HCT116 (cell line): ENCODE measurements around the gene CD33. TPM values are rescaled to one million over a fixed set of nuclear protein-coding genes. Genes with fewer than 3 reads are reported as not detected.

Source experiments
- ATAC-seq: fragments of 200-7000 bp; cut with Tn5 transposase; 2 replicates; pipeline ENCODE4 v1.9.1; 2020; ENCODE audit warnings: mild to moderate bottlenecking, moderate library complexity
- BruUV-seq: library from RNA; stranded (reverse); fragments of 400-500 nt; replicated peaks from 2 replicates; lab custom pipeline; 2021; lab: Mats Ljungman, UMichigan
- CTCF ChIA-PET: fragments of 300-600 bp; sonication (Branson Sonifier 250); formaldehyde crosslinking; loops from one replicate; lab custom pipeline; 2021; ENCODE audit warnings: antibody characterized with exemption; lab: Charles Lee
- POLR2A ChIA-PET: fragments of 300-600, 350-600 bp; sonication (Branson Sonifier 250); formaldehyde crosslinking; loops from one replicate; lab custom pipeline; 2021; ENCODE audit warnings: antibody characterized with exemption; lab: Charles Lee
- RAD21 ChIA-PET, 2 experiments: fragments of 300-600 bp; sonication (Branson Sonifier 250); formaldehyde crosslinking; loops; one replicate each; lab custom pipeline; 2023; ENCODE audit warnings: low total read pairs in 2 of 2; ENCODE audit not compliant: uncharacterized antibody in 2 of 2, unreplicated experiment in 2 of 2, low non-redundant PET in 1 of 2; lab: Charles Lee
- DNase-seq: peaks from one replicate; pipeline ENCODE4 v3.0.0-alpha.2; 2010; ENCODE audit warnings: low read depth, low spot score
- H2AFZ ChIP-seq: fragments of 200-600 bp; shearing (Covaris generic), sonication (generic); 2 replicates; pipeline ENCODE4 v1.6.1; 2017; ENCODE audit warnings: low read depth, mixed run types, mixed read lengths, antibody characterized with exemption, low read length; ENCODE audit not compliant: poor library complexity, severe bottlenecking
- H3K27ac ChIP-seq: 2 replicates; pipeline ENCODE4 v1.5.1; 2012; ENCODE audit warnings: low read depth, low read length
- H3K27me3 ChIP-seq: fragments of 200-600 bp; sonication (generic); 2 replicates; pipeline ENCODE4 v1.6.1; 2016; ENCODE audit warnings: mixed run types, low read length, mixed read lengths; ENCODE audit not compliant: insufficient read depth
- H3K36me3 ChIP-seq, 2 experiments: fragments of 200-500 bp in 1 of 2; fragments of 200-600 bp in 1 of 2; sonication (Bioruptor generic) in 1 of 2; sonication (generic) in 1 of 2; 2 replicates each; pipeline versions ENCODE4 v1.5.1 to v1.6.1; 2014 to 2016; ENCODE audit warnings: low read length in 2 of 2, inconsistent platforms in 1 of 2, mixed read lengths in 1 of 2, mixed run types in 1 of 2; ENCODE audit not compliant: insufficient read depth in 2 of 2, control insufficient read depth in 1 of 2
- H3K4me1 ChIP-seq, 2 experiments: fragments of 200-600 bp in 1 of 2; sonication (generic) in 1 of 2; 2 replicates each; pipeline versions ENCODE4 v1.5.1 to v1.6.1; 2012 to 2017; ENCODE audit warnings: low read length in 2 of 2, inconsistent platforms in 1 of 2, mild to moderate bottlenecking in 1 of 2, mixed read lengths in 1 of 2, mixed run types in 1 of 2, moderate library complexity in 1 of 2; ENCODE audit not compliant: insufficient read depth in 2 of 2, control insufficient read depth in 1 of 2
- H3K4me2 ChIP-seq: fragments of 200-600 bp; sonication (generic); 2 replicates; pipeline ENCODE4 v1.6.1; 2017; ENCODE audit warnings: mixed run types, low read length, mixed read lengths
- H3K4me3 ChIP-seq, 2 experiments: fragments of 200-600 bp in 1 of 2; sonication (generic) in 1 of 2; replicated peaks in 1 of 2; 2 replicates each; pipeline ENCODE4 v1.5.1; 2011 to 2016; ENCODE audit warnings: low read length in 2 of 2, control low read depth in 1 of 2, low read depth in 1 of 2, mild to moderate bottlenecking in 1 of 2, mixed read lengths in 1 of 2, mixed run types in 1 of 2
- H3K79me2 ChIP-seq: fragments of 200-600 bp; sonication (generic); 2 replicates; pipeline ENCODE4 v1.6.1; 2017; ENCODE audit warnings: mild to moderate bottlenecking, mixed run types, low read length, moderate library complexity, mixed read lengths; ENCODE audit not compliant: insufficient read depth
- H3K9ac ChIP-seq: fragments of 200-600 bp; sonication (generic); 2 replicates; pipeline ENCODE4 v1.6.1; 2016; ENCODE audit warnings: low read length, mixed read lengths
- H3K9me2 ChIP-seq: fragments of 200-600 bp; sonication (generic), shearing (Covaris generic); 2 replicates; pipeline ENCODE4 v1.6.1; 2017; ENCODE audit warnings: mixed run types, mild to moderate bottlenecking, moderate library complexity; ENCODE audit not compliant: insufficient read depth
- H3K9me3 ChIP-seq, 2 experiments: fragments of 200-500 bp in 1 of 2; fragments of 200-600 bp in 1 of 2; sonication (Bioruptor generic) in 1 of 2; sonication (generic) in 1 of 2; 2 replicates each; pipeline ENCODE4 v1.6.1; 2014 to 2017; ENCODE audit warnings: low read length in 2 of 2, mixed read lengths in 2 of 2, inconsistent platforms in 1 of 2, low read depth in 1 of 2, mild to moderate bottlenecking in 1 of 2, mixed run types in 1 of 2, moderate library complexity in 1 of 2; ENCODE audit not compliant: control insufficient read depth in 1 of 2, insufficient read depth in 1 of 2
- H4K20me1 ChIP-seq: fragments of 200-600 bp; sonication (generic), shearing (Covaris generic); 2 replicates; pipeline ENCODE4 v1.6.1; 2017; ENCODE audit warnings: mixed run types, mild to moderate bottlenecking, moderate library complexity; ENCODE audit not compliant: insufficient read depth
- ATF3 ChIP-seq: IDR thresholded peaks from 2 replicates; pipeline ENCODE4 v1.6.1; 2012
- CBX3 ChIP-seq: IDR thresholded peaks from 2 replicates; pipeline ENCODE4 v1.6.1; 2012; ENCODE audit warnings: low read depth
- CEBPB ChIP-seq: IDR thresholded peaks from 2 replicates; pipeline ENCODE4 v1.6.1; 2012; ENCODE audit warnings: low read depth
- EGR1 ChIP-seq: IDR thresholded peaks from 2 replicates; pipeline ENCODE4 v1.6.1; 2012; ENCODE audit warnings: low read depth
- ELF1 ChIP-seq: IDR thresholded peaks from 2 replicates; pipeline ENCODE4 v1.6.1; 2012; ENCODE audit warnings: low read depth, borderline replicate concordance
- EZH2 ChIP-seq: fragments of 200-600 bp; sonication (generic); IDR thresholded peaks from 2 replicates; pipeline ENCODE4 v1.6.1; 2017; ENCODE audit warnings: antibody characterized with exemption, mixed run types
- EZH2phosphoT487 ChIP-seq: fragments of 200-600 bp; IDR thresholded peaks from 2 replicates; pipeline ENCODE4 v1.6.1; 2018; ENCODE audit warnings: antibody characterized with exemption, borderline replicate concordance
- FOSL1 ChIP-seq: IDR thresholded peaks from 2 replicates; pipeline ENCODE4 v1.6.1; 2012; ENCODE audit warnings: low read depth
- POLR2A ChIP-seq: IDR thresholded peaks from 2 replicates; pipeline ENCODE4 v1.7.0; 2011; ENCODE audit warnings: borderline replicate concordance; ENCODE audit not compliant: insufficient read depth, insufficient read length; ENCODE audit errors: extremely low read depth
- POLR2AphosphoS5 ChIP-seq: IDR thresholded peaks from 2 replicates; pipeline ENCODE4 v1.6.1; 2011; ENCODE audit warnings: mild to moderate bottlenecking, low read depth, low read length, moderate library complexity
- REST ChIP-seq: IDR thresholded peaks from 2 replicates; pipeline ENCODE4 v1.6.1; 2012; ENCODE audit warnings: low read depth
- SIN3A ChIP-seq: IDR thresholded peaks from 2 replicates; pipeline ENCODE4 v1.6.1; 2012; ENCODE audit warnings: low read depth
- SRF ChIP-seq: IDR thresholded peaks from 2 replicates; pipeline ENCODE4 v1.6.1; 2012; ENCODE audit warnings: low read depth
- YY1 ChIP-seq: IDR thresholded peaks from 2 replicates; pipeline ENCODE4 v1.6.1; 2011; ENCODE audit warnings: low read length, low read depth, moderate library complexity, mild to moderate bottlenecking; ENCODE audit not compliant: insufficient replicate concordance; ENCODE audit errors: extremely low read depth
- ZFX ChIP-seq: fragments of 450-650 bp; IDR thresholded peaks from 2 replicates; pipeline ENCODE4 v1.6.1; 2017
- ZNF274 ChIP-seq: fragments of 200-500 bp; sonication (Bioruptor generic); IDR thresholded peaks from 2 replicates; pipeline ENCODE4 v1.6.1; 2014; ENCODE audit warnings: mild to moderate bottlenecking, low read depth, low read length, inconsistent platforms
- intact Hi-C: fragments of 100-400 bp; cut with micrococcal nuclease; formaldehyde crosslinking; loops from 2 replicates; pipeline ENCODE4 v1.10.0; 2022
- total RNA-seq: library from RNA; stranded (reverse); gene quantifications from one replicate; pipeline ENCODE4 v1.2.1, GENCODE V29; 2021; ENCODE audit not compliant: unreplicated experiment
- TF ChIP-seq, protein P1 (sequence below): IDR thresholded peaks from 2 replicates; pipeline ENCODE4 v1.6.1; 2012

The CD33 gene
- total RNA-seq, 1 experiment from 2014 or later: 3.1 TPM

GRCh38 chr19:51219971-51220370, 4.9 kb upstream of the CD33 start:
- no peak for ATAC-seq
- Histone ChIP-seq H3K4me1 (no peaks in the 10 kb centered on the region), H3K27ac (no peak overlapping the region), H2AFZ (no peak overlapping the region), H4K20me1 (no peaks in the 10 kb centered on the region), H3K4me2 (no peak overlapping the region), H3K27me3 (no peaks in the 10 kb centered on the region; the same call in 1 of the 2 replicates), H3K79me2 (no peaks in the 10 kb centered on the region), H3K9ac (no peak overlapping the region), H3K9me3 (no peaks in the 10 kb centered on the region), H3K36me3 (no peaks in the 10 kb centered on the region), H3K4me3 (no peak overlapping the region), H3K9me2 (no peaks in the 10 kb centered on the region)
- ChIA-PET RAD21 (no interaction called here), POLR2A (no interaction called here), CTCF (no interaction called here)
- intact Hi-C loops: no loop called here
- no peak for DNase-seq
- no TSS peak for BruUV-seq
- TF ChIP-seq FOSL1 (no peak), SRF (no peak), ZFX (no peak), EZH2phosphoT487 (no peak), EGR1 (no peak), SIN3A (no peak), ZNF274 (no peak), YY1 (no peak)
- TF ChIP-seq, all 23 proteins: peak for 0

DNA sequence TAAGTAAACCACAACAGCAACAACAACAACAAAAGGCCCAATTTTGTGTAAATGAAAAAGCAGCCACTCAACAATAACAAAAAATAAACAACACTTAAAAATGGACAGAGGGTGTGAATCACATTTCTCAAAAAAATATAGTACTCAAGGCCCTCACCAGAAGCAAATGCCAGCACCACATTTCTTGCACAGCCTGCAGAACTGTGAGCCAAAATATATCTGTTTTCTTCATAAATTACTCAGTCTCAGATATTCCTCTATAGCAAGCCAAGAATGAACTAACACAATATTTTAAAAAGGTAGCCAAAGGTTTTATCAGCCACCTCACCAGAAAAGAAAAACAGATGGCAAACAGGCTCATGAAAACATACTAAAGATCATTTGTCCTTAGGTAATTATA, 3.9 kb upstream of the CD33 start:
- H3K27ac ChIP-seq: no peak overlapping the region
- H3K4me2 ChIP-seq: no peak overlapping the region
- intact Hi-C loops: no loop called here
- no peaks in the 10 kb centered on the region for H3K9me3 ChIP-seq
- no peaks in the 10 kb centered on the region for H3K4me1 ChIP-seq
- no TSS peak for BruUV-seq
- H3K36me3 ChIP-seq: no peaks in the 10 kb centered on the region
- no peaks in the 10 kb centered on the region; the same call in 1 of the 2 replicates for H3K27me3 ChIP-seq
- H3K9ac ChIP-seq: no peak overlapping the region
- DNase-seq: no peak
- no peak for ATAC-seq
- H3K79me2 ChIP-seq: no peaks in the 10 kb centered on the region
- TF ChIP-seq EZH2: no peak
- no peak for TF ChIP-seq EGR1
- TF ChIP-seq REST: no peak
- no peak for TF ChIP-seq ZFX
- no peak for TF ChIP-seq CEBPB
- no peak for TF ChIP-seq SIN3A
- TF ChIP-seq, protein P1, sequence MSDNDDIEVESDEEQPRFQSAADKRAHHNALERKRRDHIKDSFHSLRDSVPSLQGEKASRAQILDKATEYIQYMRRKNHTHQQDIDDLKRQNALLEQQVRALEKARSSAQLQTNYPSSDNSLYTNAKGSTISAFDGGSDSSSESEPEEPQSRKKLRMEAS: no peak
- no peak for TF ChIP-seq ELF1
- no peak for TF ChIP-seq ATF3
- no peak for TF ChIP-seq SRF
- no peak for TF ChIP-seq POLR2AphosphoS5
- no peak for TF ChIP-seq CBX3
- no peak for TF ChIP-seq POLR2A
- POLR2A ChIA-PET: no interaction called here
- no peaks in the 10 kb centered on the region for H3K9me2 ChIP-seq
- H3K4me3 ChIP-seq: no peak overlapping the region
- RAD21 ChIA-PET: no interaction called here
- H4K20me1 ChIP-seq: no peaks in the 10 kb centered on the region
- H2AFZ ChIP-seq: no peak overlapping the region
- CTCF ChIA-PET: no interaction called here
